Stimulated activated CD4-positive, alpha-beta T cell treated with anti-CD3 and anti-CD28 coated beads, TNF-alpha, amount 100 ng/mL, for 24 hours (primary cell): Measurements from ENCODE around the gene HOXC11.

Experiments
- DNase-seq, 3 experiments: peaks; one replicate each; pipeline ENCODE4 v3.0.0-alpha.2; 2020; ENCODE audit warnings: low read depth in 3 of 3

Gene HOXC11

GRCh38 chr12:53997204-53998109 lies 24.5 kb downstream of the HOXC11 start:
- no peak for DNase-seq

- DNase-seq = no peak
Measured at GRCh38 chr12:53998110-53998899, 25.4 kb downstream of the HOXC11 start.

GRCh38 chr12:53998900-53999236 lies 25.9 kb downstream of the HOXC11 start:
- no peak for DNase-seq

- no peak for DNase-seq
Measured at GRCh38 chr12:53999559-54000115, 26.7 kb downstream of the HOXC11 start.

- DNase-seq = no peak
Measured at GRCh38 chr12:54000116-54001114, 27.5 kb downstream of the HOXC11 start, which contains the start of gene HOXC9. TSS of gene HOXC9 (plus strand) at chr12:54000161. CDS start at chr12:54000189, 28 bp downstream.

- no peak for DNase-seq
Measured at GRCh38 chr12:54001283-54002187, 28.6 kb downstream of the HOXC11 start.

GRCh38 chr12:54002278-54002914 lies 29.5 kb downstream of the HOXC11 start:
- DNase-seq = no peak

GRCh38 chr12:54002915-54003389 lies 30.0 kb downstream of the HOXC11 start:
- no peak for DNase-seq

- no peak for DNase-seq
Measured at GRCh38 chr12:54003625-54004024, 30.7 kb downstream of the HOXC11 start.

- DNase-seq = no peak
Measured at GRCh38 chr12:54004063-54004840, 31.3 kb downstream of the HOXC11 start.

GRCh38 chr12:54004841-54005530 lies 32.1 kb downstream of the HOXC11 start:
- no peak for DNase-seq

GRCh38 chr12:54005531-54005852 lies 32.6 kb downstream of the HOXC11 start:
- DNase-seq = no peak

GRCh38 chr12:54005853-54006558 lies 33.1 kb downstream of the HOXC11 start:
- DNase-seq = peak; percentile 73 to 78 (median 78)

- DNase-seq = no peak
Measured at GRCh38 chr12:54006559-54007220, 33.8 kb downstream of the HOXC11 start.

- no peak for DNase-seq
Measured at GRCh38 chr12:54007538-54008259, 34.8 kb downstream of the HOXC11 start.

GRCh38 chr12:54008260-54008552 lies 35.3 kb downstream of the HOXC11 start:
- no peak for DNase-seq
